ENCODE measurements around the gene PRPF8. TPM values are rescaled to one million over a fixed set of nuclear protein-coding genes. Genes with fewer than 3 reads are reported as not detected.

PRPF8 gene
- total RNA-seq, 4 donors from 2014 or later, result 138 to 390 (median 226) TPM

DNA sequence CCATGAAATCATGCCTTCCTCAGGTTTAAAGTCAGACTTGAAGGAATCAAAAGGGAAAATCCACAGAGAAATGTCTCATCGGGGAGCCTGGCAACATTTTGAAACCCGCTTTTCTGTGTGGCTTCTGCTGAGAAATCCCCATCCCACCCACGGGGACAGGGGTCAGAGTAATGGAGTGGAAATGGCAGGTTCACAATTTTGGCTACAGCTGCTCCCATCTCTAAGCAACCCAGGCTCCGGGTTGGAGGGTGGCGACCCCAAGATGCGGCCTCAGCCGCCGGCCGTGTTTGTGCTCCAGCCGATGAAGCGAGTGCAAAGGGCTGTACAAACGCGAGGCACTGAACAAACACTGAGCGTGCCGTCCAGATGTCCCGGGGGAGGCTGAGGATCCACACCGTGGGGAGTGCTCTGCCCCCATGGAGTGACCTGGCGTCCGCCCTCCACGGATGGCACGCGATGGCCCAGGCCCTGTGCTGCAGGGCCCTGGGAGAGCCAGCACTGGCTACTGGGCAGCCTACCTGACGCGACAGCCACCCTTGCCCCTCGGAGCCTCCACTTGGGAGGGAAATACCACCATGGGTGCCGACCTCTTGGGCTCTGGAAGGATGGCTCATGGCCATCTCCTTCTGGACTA lies 78.2 kb downstream of the PRPF8 start:
- DNase-seq, result no peak
- peak overlapping the region; percentile 3 to 55 (median 24) for H3K27ac ChIP-seq
- TF ChIP-seq POLR2A (IDR thresholded peaks at IDR 0.05), result no peak
- TF ChIP-seq, protein P1, sequence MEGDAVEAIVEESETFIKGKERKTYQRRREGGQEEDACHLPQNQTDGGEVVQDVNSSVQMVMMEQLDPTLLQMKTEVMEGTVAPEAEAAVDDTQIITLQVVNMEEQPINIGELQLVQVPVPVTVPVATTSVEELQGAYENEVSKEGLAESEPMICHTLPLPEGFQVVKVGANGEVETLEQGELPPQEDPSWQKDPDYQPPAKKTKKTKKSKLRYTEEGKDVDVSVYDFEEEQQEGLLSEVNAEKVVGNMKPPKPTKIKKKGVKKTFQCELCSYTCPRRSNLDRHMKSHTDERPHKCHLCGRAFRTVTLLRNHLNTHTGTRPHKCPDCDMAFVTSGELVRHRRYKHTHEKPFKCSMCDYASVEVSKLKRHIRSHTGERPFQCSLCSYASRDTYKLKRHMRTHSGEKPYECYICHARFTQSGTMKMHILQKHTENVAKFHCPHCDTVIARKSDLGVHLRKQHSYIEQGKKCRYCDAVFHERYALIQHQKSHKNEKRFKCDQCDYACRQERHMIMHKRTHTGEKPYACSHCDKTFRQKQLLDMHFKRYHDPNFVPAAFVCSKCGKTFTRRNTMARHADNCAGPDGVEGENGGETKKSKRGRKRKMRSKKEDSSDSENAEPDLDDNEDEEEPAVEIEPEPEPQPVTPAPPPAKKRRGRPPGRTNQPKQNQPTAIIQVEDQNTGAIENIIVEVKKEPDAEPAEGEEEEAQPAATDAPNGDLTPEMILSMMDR (IDR thresholded peaks at IDR 0.05), result no peak
- peaks cover 0 to 7% (median 0%) of the 10 kb centered on the region in 3 donors for H3K36me3 ChIP-seq
- peaks cover 0 to 8% (median 4%) of the 10 kb centered on the region in 4 donors for H3K4me1 ChIP-seq
- H3K27me3 ChIP-seq, result no peaks in the 10 kb centered on the region
- no peaks in the 10 kb centered on the region for H3K9me3 ChIP-seq
- no peak overlapping the region for H3K4me3 ChIP-seq

DNA sequence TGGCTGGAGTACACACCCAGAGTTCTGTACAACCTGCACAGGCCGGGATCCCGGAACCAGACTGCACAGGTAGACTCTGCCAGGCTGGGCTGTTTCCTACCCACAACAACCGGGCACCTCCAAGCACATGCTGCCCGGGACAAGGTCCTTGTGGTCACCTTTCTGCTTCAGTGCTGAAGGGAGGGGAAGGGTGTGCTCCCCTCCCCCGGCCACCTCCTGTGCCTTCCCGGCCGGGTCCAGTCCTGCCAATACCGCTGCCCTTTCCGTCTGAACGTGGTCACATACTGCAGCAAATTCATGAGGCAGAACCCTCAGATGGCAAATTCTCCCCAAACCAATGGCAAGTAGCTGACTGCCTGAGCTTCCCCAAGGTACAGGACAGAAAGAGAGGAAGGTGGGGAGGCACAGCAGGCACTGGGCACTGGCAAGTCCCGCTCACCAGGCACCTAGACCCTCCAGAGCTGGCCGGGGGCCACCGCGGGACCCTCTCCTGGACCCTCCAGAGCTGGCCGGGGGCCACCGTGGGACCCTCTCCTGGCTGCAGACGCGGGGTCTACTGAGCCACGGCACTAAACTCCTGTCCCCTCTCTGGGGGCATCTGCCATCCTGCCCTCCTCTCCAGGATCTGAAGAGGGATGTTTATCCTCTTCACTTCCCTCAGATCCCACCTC lies 78.9 kb downstream of the PRPF8 start:
- H3K9me3 ChIP-seq, result no peaks in the 10 kb centered on the region
- H3K4me3 ChIP-seq, result no peak overlapping the region
- no peaks in the 10 kb centered on the region for H3K27me3 ChIP-seq
- TF ChIP-seq, protein P1 (IDR thresholded peaks at IDR 0.05), result no peak
- TF ChIP-seq POLR2A (IDR thresholded peaks at IDR 0.05), result no peak
- no peak for DNase-seq
- H3K4me1 ChIP-seq, result peaks cover 0 to 8% (median 4%) of the 10 kb centered on the region in 4 donors
- peak overlapping the region in 2 of 4 donors; percentile 8 to 55 for H3K27ac ChIP-seq
- peaks cover 0 to 7% (median 0%) of the 10 kb centered on the region in 3 donors for H3K36me3 ChIP-seq

DNA sequence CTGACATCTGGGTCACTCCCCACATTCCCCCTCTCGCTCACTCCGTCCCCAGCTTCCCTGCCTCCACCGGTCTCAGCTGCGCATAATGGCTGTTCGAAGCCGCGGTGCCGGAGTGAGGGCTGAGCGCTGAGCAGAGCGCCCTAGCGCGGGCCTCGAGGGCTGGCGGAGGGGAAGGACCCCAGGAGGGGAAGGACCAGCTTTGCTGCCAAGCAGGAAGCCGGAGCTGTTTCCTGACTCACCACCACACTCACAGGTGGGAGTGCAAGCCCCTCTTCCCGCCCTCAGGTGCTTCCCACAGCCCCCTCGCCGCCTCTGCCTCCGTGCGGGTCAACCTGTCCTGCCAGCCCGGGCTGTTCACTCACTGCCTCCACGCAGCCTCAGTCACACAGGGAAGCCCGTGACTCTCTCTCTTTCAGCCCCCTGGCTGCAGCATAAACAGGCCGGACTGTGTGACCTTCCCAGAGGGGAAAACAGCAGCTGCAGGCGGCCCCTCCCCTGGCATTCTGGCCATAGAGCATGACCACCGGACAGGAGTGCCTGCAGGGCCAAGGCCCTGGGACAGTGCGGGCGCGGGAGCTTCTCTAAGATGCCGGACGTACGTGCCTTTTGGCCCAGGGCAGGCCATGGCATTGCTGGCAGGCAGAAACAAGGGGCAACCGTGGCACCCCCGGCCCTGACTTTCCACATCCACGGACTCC lies 79.7 kb downstream of the PRPF8 start:
- Histone ChIP-seq H3K9me3 (no peaks in the 10 kb centered on the region), H3K4me1 (peaks cover 0 to 8% (median 4%) of the 10 kb centered on the region in 4 donors), H3K27ac (no peak overlapping the region), H3K27me3 (no peaks in the 10 kb centered on the region), H3K4me3 (no peak overlapping the region), H3K36me3 (peaks cover 0 to 7% (median 0%) of the 10 kb centered on the region in 3 donors)
- DNase-seq, result no peak
- TF ChIP-seq, protein P1 (IDR thresholded peaks at IDR 0.05), result no peak
- TF ChIP-seq POLR2A (IDR thresholded peaks at IDR 0.05), result no peak

DNA sequence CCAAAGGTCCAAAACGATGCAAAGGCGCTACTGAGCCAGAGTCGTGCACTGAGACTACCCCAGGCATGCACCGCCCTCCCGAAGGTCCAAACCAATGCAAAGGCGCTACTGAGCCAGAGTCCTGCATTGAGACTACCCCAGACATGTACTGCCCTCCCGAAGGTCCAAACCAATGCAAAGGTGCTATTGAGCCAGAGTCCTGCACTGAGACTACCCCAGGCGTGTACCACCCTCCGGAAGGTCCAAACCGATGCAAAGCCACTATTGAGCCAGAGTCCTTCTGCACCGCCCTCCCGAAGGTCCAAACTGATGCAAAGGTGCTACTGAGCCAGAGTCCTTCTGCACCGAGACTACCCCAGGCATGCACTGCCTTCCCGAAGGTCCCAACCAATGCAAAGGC lies 83.1 kb downstream of the PRPF8 start:
- no peak overlapping the region for H3K4me3 ChIP-seq
- H3K4me1 ChIP-seq, result no peaks in the 10 kb centered on the region
- H3K36me3 ChIP-seq, result peaks cover 0 to 7% (median 0%) of the 10 kb centered on the region in 3 donors
- H3K27ac ChIP-seq, result no peak overlapping the region
- DNase-seq, result no peak
- H3K9me3 ChIP-seq, result no peaks in the 10 kb centered on the region
- H3K27me3 ChIP-seq, result no peaks in the 10 kb centered on the region
- no peak for TF ChIP-seq POLR2A (IDR thresholded peaks at IDR 0.05)
- TF ChIP-seq, protein P1 (IDR thresholded peaks at IDR 0.05), result no peak

Small RNA genes within 50 kb of the gene (small RNA-seq; reads per million reads assigned to genes)
- 0 reads per million in 2 donors for gene RN7SL105P

Other genes with a start within 250 kb of the PRPF8 start
- gene CRK, start 228.6 kb downstream of the PRPF8 start, total RNA-seq, result 10 to 100 TPM; 33.0 to 66.2 (median 59.5) TPM
- 100 to 1,000 TPM; 144 to 232 (median 179) TPM for gene MYO1C, start 192.2 kb downstream of the PRPF8 start, total RNA-seq
- gene INPP5K, start 168.3 kb downstream of the PRPF8 start, total RNA-seq, result 100 to 1,000 TPM in 1 of 4 donors, 10 to 100 TPM in 3; 60.9 to 163 (median 64.7) TPM
- 100 to 1,000 TPM in 2 of 4 donors, 10 to 100 TPM in 2; 88.2 to 132 (median 107) TPM for gene PITPNA, start 122.1 kb downstream of the PRPF8 start, total RNA-seq
- 100 to 1,000 TPM in 1 of 4 donors, 10 to 100 TPM in 3; 58.6 to 103 (median 69.0) TPM for gene SLC43A2, start 56.0 kb downstream of the PRPF8 start, total RNA-seq
- gene SCARF1, start 39.1 kb downstream of the PRPF8 start, total RNA-seq, result 10 to 100 TPM in 3 of 4 donors, 1 to 10 TPM in 1; 9.8 to 32.2 (median 20.3) TPM
- gene RILP, start 35.0 kb downstream of the PRPF8 start, total RNA-seq, result 100 to 1,000 TPM in 1 of 4 donors, 10 to 100 TPM in 3; 29.7 to 173 (median 92.3) TPM
- 10 to 100 TPM in 3 of 4 donors, 1 to 10 TPM in 1; 8.3 to 37.8 (median 19.5) TPM for gene TLCD2, start 25.5 kb upstream of the PRPF8 start, total RNA-seq
- gene WDR81, start 39.8 kb upstream of the PRPF8 start, total RNA-seq, result 10 to 100 TPM; 37.1 to 83.3 (median 59.2) TPM
- gene SERPINF2, start 58.0 kb upstream of the PRPF8 start, total RNA-seq, result 1 to 10 TPM; 4.0 to 9.6 (median 5.6) TPM
- 100 to 1,000 TPM in 1 of 4 donors, 10 to 100 TPM in 3; 28.7 to 306 (median 81.6) TPM for gene SERPINF1, start 77.2 kb upstream of the PRPF8 start, total RNA-seq
- gene SMYD4, start 145.0 kb upstream of the PRPF8 start, total RNA-seq, result 10 to 100 TPM; 31.2 to 42.1 (median 39.8) TPM
- 10 to 100 TPM; 17.2 to 32.2 (median 26.0) TPM for gene RPA1, start 145.1 kb upstream of the PRPF8 start, total RNA-seq